ENCODE measurements around the gene DEPP1. TPM values are rescaled to one million over a fixed set of nuclear protein-coding genes. Genes with fewer than 3 reads are reported as not detected.

The DEPP1 gene
- total RNA-seq, 2 donors from 2014 or later, result 27.2 to 144 TPM

GRCh38 chr10:44930904-44931620 lies 47.5 kb downstream of the DEPP1 start:
- TF ChIP-seq POLR2AphosphoS5 (IDR thresholded peaks at IDR 0.05) (no peak), POLR2A (IDR thresholded peaks at IDR 0.05) (no peak), CTCF (IDR thresholded peaks at IDR 0.05) (no peak)
- H3K36me3 ChIP-seq, result no peaks in the 10 kb centered on the region
- no peak for DNase-seq (ENCODE audit: low spot score)
- no peaks in the 10 kb centered on the region for H3K27me3 ChIP-seq (replicated peaks; ENCODE audit: insufficient read depth)
- H3K4me1 ChIP-seq (replicated peaks), result no peaks in the 10 kb centered on the region
- no peak overlapping the region for H3K4me3 ChIP-seq
- H3K27ac ChIP-seq, result no peak overlapping the region
- WGBS, result 90% methylated on average over 4 of the region's 4 CpGs
- H3K9me3 ChIP-seq, result no peaks in the 10 kb centered on the region
- intact Hi-C loops (cut with DNase I), result no loop called here

GRCh38 chr10:44929356-44930255 lies 49.0 kb downstream of the DEPP1 start:
- TF ChIP-seq CTCF (IDR thresholded peaks at IDR 0.05) (no peak), POLR2AphosphoS5 (IDR thresholded peaks at IDR 0.05) (no peak)
- Histone ChIP-seq H3K36me3 (no peaks in the 10 kb centered on the region), H3K9me3 (no peaks in the 10 kb centered on the region), H3K27ac (no peak overlapping the region), H3K4me3 (no peak overlapping the region), H3K27me3 (replicated peaks; ENCODE audit: insufficient read depth) (no peaks in the 10 kb centered on the region), H3K4me1 (replicated peaks) (no peaks in the 10 kb centered on the region)
- 95% methylated on average over 7 of the region's 8 CpGs for WGBS
- intact Hi-C loops (cut with DNase I), result no loop called here
- no peak for DNase-seq (ENCODE audit: low spot score)

GRCh38 chr10:44928462-44928861 lies 50.1 kb downstream of the DEPP1 start:
- TF ChIP-seq CTCF (IDR thresholded peaks at IDR 0.05) (no peak), POLR2AphosphoS5 (IDR thresholded peaks at IDR 0.05) (no peak), POLR2A (IDR thresholded peaks at IDR 0.05) (no peak)
- no peaks in the 10 kb centered on the region for H3K4me1 ChIP-seq (replicated peaks)
- no peak for DNase-seq (ENCODE audit: low spot score)

GRCh38 chr10:44927352-44927751 lies 51.3 kb downstream of the DEPP1 start:
- no peak overlapping the region for H3K27ac ChIP-seq
- intact Hi-C loops (cut with DNase I), result no loop called here
- H3K36me3 ChIP-seq, result no peaks in the 10 kb centered on the region
- WGBS, result 63% methylated on average over 2 of the region's 2 CpGs
- H3K9me3 ChIP-seq, result no peaks in the 10 kb centered on the region
- TF ChIP-seq CTCF (IDR thresholded peaks at IDR 0.05) (no peak), POLR2A (IDR thresholded peaks at IDR 0.05) (no peak), POLR2AphosphoS5 (IDR thresholded peaks at IDR 0.05) (no peak)
- no peaks in the 10 kb centered on the region for H3K4me1 ChIP-seq (replicated peaks)
- H3K27me3 ChIP-seq (replicated peaks; ENCODE audit: insufficient read depth), result no peaks in the 10 kb centered on the region
- DNase-seq (ENCODE audit: low spot score), result no peak
- no peak overlapping the region for H3K4me3 ChIP-seq

More at GRCh38 chr10:44928462-44928861, 50.1 kb downstream of the DEPP1 start:
- no peak overlapping the region for H3K4me3 ChIP-seq
- H3K27me3 ChIP-seq (replicated peaks; ENCODE audit: insufficient read depth), result no peaks in the 10 kb centered on the region
- intact Hi-C loops (cut with DNase I), result no loop called here
- no peaks in the 10 kb centered on the region for H3K36me3 ChIP-seq
- no peak overlapping the region for H3K27ac ChIP-seq
- H3K9me3 ChIP-seq, result no peaks in the 10 kb centered on the region

Data from prostate gland (tissue), 2 donors.